Urinary bladder (tissue), 4 donors: ENCODE results near the gene AKAP8L. TPM values are rescaled to one million over a fixed set of nuclear protein-coding genes. Genes with fewer than 3 reads are reported as not detected.

Experiments used
- DNase-seq: peaks from one replicate; pipeline ENCODE4 v3.0.0-alpha.2; 2015; ENCODE audit errors: extremely low spot score
- H3K27ac ChIP-seq: one replicate; pipeline ENCODE4 v1.5.1; 2013; ENCODE audit warnings: low read depth, mild to moderate bottlenecking, moderate library complexity
- H3K36me3 ChIP-seq: one replicate; pipeline ENCODE4 v1.6.1; 2013; ENCODE audit warnings: mild to moderate bottlenecking, moderate library complexity; ENCODE audit not compliant: insufficient read depth
- H3K4me1 ChIP-seq: one replicate; pipeline ENCODE4 v1.6.1; 2013; ENCODE audit warnings: mild to moderate bottlenecking, moderate library complexity; ENCODE audit not compliant: insufficient read depth
- H3K4me3 ChIP-seq: one replicate; pipeline ENCODE4 v1.5.1; 2013; ENCODE audit warnings: low read depth, low read length
- WGBS: extraction: QIAGEN DNeasy Blood & Tissue Kit; methylation state at CpG from one replicate; pipeline ENCODE4 v1.1.7; 2013; 5-methylcytosine and 5-hydroxymethylcytosine counted together
- polyA plus RNA-seq: library from polyadenylated mRNA; stranded (reverse); fragments of 200-250 nt; gene quantifications from one replicate; pipeline ENCODE4 v1.2.3, GENCODE V29; 2013
- total RNA-seq: library from RNA; depleted of rRNA; stranded (reverse); fragments of >200 nt; gene quantifications from one replicate; pipeline ENCODE4 v1.2.3, GENCODE V29; 2014
- donor health status: healthy with polysubstance abuse.
- donor health status: healthy.

The AKAP8L gene
- total and polyA plus RNA-seq, 2 donors, result 57.3 TPM

DNA sequence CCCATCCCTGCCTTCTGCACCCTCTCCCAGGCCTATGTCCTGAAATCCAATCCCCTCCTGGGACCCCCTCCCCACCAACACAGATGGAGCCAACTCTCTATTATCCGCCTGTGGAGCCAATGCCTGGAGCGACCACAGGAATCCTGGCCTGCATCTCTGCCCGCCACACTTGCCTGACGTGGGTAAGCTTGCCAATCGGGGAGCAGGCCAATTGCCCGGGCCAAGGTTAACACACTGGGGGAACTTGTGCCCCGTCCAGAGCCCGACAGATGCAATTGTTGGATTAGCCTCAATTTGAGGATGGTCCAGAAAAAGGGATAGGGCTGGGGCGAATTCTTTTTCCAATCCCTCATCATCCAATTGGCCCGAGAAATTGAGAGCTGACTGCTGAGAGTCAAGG, 25.1 kb upstream of the AKAP8L start:
- Histone ChIP-seq H3K4me3 (no peak overlapping the region), H3K27ac (no peak overlapping the region), H3K36me3 (no peaks in the 10 kb centered on the region), H3K4me1 (no peaks in the 10 kb centered on the region)
- 82% methylated on average over 10 of the region's 10 CpGs for WGBS
- DNase-seq, result no peak

DNA sequence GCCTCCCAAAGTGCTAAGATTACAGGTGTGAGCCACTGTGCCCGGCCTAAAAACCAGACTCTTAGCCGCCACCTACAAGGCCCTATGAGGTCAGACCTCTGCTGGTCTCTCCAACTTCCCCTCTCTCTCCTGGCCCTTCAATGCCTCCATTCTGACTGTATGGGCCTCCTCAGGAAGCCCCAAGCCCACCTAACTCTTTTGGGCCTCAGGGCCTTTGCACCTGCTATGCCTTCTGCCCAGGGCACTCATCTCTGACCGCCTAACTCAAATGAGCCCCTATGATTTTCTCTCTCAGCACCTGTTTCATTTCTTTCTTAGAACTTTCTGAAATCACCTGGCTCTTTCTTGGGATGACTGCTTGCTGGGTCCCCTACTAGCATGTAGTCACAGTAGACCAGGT, 24.5 kb upstream of the AKAP8L start:
- Histone ChIP-seq H3K36me3 (no peaks in the 10 kb centered on the region), H3K27ac (no peak overlapping the region), H3K4me3 (no peak overlapping the region), H3K4me1 (no peaks in the 10 kb centered on the region)
- 90% methylated on average over 3 of the region's 3 CpGs for WGBS
- no peak for DNase-seq

DNA sequence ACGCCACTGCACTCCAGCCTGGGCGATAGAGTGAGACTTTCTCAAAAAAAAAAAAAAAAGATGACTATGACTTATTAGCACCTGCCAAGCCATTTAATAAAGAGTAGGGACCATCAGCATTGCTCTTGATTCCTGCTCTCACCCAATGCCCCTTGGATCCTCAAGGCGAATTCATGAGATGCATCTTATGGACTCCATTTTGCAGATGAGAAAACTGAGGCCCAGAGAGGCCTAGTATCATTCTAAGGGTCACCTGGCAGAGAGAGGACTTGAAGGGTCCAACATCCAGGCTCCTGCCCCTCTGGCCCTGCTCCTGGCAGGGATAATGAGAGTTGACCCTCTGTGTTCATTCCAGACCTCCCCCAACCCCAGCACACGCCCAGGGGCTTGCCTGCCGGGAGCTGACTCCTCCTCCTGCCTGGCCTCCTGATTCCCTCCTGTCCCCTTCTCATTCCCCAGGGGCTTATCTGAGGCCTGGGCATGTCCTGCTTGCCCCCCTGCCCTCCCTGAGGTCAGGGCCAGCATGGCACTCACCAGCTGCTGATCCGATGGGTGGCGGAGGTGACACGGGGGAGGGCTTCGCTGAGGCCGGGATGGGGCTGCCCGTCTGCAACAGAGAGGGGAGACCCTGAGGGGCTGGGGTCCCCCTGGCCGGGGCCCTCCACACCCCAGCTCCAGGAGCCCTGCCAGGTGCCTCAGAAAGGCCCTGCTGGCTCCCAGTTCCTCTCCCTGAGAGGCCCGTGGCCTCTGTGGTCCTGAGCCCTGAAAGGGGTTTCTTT, 23.5 kb upstream of the AKAP8L start:
- Histone ChIP-seq H3K4me1 (no peaks in the 10 kb centered on the region), H3K27ac (no peak overlapping the region), H3K4me3 (no peak overlapping the region), H3K36me3 (no peaks in the 10 kb centered on the region)
- no peak for DNase-seq
- WGBS, result 84% methylated on average over 13 of the region's 13 CpGs

DNA sequence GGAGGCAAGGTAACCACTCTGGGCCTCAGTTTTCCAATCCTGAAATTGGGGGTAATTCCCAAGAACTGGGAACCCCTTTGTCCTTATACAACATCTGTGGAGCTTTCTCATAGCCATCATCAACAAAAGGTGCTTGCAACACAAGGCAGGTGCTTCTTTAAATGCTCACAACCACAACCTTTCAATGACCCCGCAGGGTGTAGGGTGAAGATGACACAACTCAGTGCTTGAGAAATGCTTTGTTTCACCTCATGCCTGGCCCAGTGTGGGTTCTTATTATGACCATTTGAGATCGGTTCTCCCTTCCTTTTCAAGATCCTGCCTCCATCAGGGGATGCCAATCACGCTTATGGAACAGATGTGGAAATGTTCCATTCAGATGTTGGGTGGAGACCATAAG, 22.5 kb upstream of the AKAP8L start:
- no peaks in the 10 kb centered on the region for H3K36me3 ChIP-seq
- no peak overlapping the region for H3K27ac ChIP-seq
- no peak for DNase-seq
- no peak overlapping the region for H3K4me3 ChIP-seq
- H3K4me1 ChIP-seq, result no peaks in the 10 kb centered on the region
- WGBS, result 91% methylated on average over 3 of the region's 3 CpGs

DNA sequence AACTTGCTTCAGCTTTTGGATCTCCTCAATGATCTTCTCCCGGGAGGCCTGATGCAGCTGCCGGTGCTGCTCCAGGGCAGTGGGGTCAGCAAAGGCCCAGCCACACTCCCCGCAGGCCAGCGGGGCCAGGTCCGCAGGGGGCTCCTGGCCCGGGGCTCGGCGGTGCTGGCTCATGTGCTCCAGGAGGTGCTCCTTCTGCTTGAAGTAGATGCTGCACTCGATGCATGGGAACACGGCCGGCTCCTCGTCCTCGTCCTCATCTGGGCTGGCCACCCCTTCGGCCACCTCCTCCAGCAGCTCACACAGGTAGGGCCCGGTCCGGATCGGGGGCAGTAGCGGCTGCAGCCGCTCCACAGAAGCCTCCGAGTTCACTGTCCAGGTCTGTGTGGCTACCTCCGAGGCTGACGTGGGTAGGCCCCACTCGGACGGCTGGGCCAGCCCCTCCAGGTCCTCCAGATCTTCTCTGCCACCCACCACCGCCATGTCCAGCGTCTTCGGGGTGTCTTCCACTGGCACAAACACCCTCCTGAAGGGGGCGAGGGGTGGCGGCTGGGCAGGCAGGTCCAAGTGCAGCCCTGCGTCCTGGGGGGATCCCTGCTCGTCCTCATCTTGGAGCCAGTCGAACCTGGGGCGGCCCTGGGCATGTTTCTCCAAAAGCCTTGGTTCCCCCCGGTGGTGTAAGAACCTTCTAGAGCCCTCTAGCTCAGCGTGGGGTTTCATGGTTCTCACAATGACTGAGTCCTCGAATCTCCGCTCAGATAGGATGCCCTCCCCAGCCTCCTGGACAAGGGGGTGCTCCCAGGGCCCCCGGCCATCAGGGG, 21.2 kb upstream of the AKAP8L start:
- 93% methylated on average over 38 of the region's 38 CpGs for WGBS
- Histone ChIP-seq H3K27ac (no peak overlapping the region), H3K4me1 (no peaks in the 10 kb centered on the region), H3K4me3 (no peak overlapping the region), H3K36me3 (no peaks in the 10 kb centered on the region)
- DNase-seq, result no peak

DNA sequence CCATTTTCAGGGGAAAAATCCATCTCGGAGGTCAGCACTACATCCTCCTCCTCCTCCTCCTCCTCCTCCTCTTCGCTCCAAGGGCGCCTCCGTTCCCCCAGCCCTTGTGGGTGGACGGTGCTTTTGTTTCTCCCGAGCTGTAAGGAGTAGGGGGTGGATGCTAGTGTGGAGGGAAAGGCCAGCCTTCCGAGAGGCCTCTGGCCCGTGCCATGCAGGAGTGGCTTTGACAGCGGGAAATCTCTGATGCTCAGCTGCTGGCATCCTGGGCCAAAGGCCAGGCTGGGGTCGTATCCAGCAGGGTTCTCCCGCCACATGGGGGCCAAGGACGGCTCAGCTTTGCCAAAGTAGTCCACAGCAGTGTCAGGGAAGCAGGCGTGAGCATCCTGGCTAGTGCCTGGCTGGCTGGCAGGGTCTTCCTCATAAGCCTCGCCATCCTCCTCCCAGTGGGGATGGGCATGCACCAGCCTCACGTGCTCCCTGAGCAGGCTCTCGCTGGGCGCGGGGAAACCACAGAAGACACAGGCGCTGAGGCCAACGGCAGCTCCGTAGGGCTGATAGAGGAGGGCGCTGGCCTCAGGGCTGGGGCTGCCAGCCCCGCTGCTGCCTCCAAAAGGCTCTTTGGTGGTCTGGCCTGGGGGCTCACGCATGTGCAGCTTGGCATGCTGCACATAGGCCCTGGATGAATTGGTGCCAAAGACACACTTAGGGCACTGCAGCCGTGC, 20.5 kb upstream of the AKAP8L start:
- no peak for DNase-seq
- H3K4me3 ChIP-seq, result no peak overlapping the region
- no peak overlapping the region for H3K27ac ChIP-seq

DNA sequence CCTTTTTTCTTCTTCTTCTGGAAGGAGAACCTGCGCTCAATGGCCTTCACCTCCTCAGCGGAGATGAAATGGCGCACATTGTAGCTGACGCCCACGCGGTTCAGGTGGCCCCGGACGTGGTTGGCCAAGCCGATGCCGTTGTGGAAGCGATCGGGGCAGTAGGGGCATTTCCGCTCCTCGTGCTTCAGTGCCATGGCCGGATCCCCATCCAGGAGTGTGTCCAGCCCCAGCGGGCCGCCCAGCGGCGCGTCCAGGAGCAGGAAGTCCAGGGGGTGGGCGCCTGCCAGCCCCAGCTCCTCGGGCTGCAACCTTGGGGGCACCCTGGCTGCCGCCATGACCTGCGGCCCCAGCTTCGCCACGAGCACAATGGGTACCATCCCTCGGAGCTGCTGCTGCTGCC, 19.8 kb upstream of the AKAP8L start:
- H3K27ac ChIP-seq, result no peak overlapping the region
- no peaks in the 10 kb centered on the region for H3K36me3 ChIP-seq
- WGBS, result 95% methylated on average over 27 of the region's 27 CpGs
- no peak overlapping the region for H3K4me3 ChIP-seq
- DNase-seq, result no peak
- H3K4me1 ChIP-seq, result no peaks in the 10 kb centered on the region

More for the DNA sequence above, 20.5 kb upstream of the AKAP8L start:
- 85% methylated on average over 25 of the region's 25 CpGs for WGBS
- Histone ChIP-seq H3K4me1 (no peaks in the 10 kb centered on the region), H3K36me3 (no peaks in the 10 kb centered on the region)

DNA sequence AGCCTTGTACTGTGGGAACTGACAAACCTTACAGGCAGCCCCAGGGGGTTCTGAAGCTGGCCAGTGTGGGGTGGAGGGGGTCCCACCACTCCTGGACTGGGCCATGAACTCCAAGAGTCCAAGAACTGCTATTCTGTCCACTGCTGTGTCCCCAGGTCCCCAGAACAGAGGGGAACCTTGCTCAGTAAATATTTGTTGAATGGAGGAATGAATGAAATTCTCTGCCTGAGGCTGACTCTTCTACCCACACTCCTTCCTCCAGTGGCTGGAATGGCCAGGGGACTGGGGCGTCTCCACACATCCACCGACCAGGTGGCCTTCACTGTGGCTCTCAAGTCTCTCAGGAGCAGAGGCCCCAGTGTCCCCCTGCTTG, 19.3 kb upstream of the AKAP8L start:
- no peak overlapping the region for H3K4me3 ChIP-seq
- DNase-seq, result no peak
- no peak overlapping the region for H3K27ac ChIP-seq
- no peaks in the 10 kb centered on the region for H3K36me3 ChIP-seq
- WGBS, result 94% methylated on average over 2 of the region's 2 CpGs
- H3K4me1 ChIP-seq, result no peaks in the 10 kb centered on the region

DNA sequence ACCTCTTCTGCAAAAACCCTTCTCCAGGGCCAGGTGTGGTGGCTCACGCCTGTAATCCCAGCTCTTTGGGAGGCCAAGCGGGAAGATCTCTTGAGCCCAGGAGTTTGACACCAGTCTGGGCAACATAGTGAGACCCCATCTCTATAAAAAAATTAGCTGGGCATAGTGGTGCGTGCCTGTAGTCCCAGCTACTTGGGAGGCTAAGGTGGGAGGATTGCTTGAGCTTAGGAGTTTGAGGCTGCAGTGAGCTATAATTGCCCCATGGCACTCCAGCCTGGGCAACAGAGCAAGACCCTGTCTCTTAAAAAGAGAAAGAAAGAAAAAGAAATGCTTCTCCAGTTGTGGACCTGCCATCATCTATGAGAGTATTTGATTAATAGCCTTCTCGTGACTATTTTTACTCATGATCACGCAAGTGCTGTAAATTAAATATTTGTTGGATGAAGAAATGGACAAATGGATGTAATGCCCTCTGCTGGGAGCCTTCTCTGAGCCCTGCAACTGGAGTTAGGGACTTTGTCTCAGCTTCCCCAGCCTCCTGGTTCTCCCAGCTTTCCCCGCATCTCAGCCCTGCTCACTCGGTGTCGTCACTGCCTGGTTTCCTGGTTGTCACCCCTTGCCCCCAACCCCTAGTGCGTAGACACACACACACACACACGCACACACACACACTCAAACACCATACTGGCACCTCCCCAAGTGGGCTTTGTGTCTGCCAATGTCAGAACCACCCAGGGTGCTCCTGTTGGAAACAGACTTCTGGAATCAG, 18.8 kb upstream of the AKAP8L start:
- Histone ChIP-seq H3K36me3 (no peaks in the 10 kb centered on the region), H3K4me1 (no peaks in the 10 kb centered on the region), H3K4me3 (no peak overlapping the region), H3K27ac (no peak overlapping the region)
- WGBS, result 72% methylated on average over 10 of the region's 10 CpGs
- no peak for DNase-seq

DNA sequence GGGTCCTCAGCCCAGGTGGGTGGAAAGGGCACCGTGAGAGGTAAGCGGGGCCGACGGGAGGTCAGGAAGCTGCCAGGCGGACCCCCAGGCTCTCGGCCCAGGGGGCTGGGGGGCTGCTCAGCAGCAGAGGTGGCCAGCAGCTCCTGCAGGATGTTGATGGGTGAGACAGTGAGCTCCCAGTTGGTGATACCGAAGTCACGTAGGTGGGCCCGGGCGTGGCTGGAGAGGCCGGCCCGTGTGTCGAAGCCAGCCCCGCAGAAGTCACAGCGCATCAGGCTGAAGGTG, 18.0 kb upstream of the AKAP8L start:
- DNase-seq, result no peak
- Histone ChIP-seq H3K27ac (no peak overlapping the region), H3K36me3 (no peaks in the 10 kb centered on the region), H3K4me3 (no peak overlapping the region), H3K4me1 (no peaks in the 10 kb centered on the region)
- WGBS, result 88% methylated on average over 15 of the region's 15 CpGs

DNA sequence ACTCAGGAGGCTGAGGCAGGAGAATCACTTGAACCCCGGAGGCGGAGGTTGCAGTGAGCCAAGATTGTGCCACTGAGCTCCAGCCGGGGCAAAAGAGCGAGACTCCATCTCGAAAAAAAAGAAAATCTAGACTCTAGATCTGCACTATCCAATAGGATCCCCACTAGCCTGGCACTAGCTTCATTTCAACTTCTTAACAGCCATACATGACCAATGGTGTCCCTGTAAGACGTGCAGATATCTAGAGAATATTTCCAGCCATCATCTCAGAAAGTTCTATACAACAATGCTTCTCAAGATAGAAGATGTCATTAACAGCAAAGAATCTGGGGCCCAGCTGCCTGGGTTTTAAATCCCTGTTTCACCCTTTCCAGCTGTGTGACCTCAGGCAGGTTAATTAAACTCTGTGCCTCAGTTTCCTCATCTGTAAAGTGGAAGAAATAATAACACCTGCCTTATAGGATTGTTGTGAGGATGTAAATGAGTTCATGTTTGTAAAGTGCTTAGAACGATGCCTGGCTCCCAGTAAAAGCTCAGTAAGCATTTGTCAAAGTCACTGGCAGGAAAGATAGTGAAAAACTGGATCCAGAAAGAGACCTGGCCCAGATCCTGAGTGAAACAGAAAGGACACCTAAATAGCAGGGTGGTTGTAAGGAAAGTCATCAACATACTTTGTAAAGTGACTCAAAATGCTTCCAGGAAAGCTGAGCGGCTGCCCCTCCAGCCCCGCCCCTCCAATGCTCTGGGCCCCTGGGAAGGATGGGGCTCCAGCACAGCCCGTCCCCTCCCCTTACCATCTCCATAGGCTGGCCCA, 17.4 kb upstream of the AKAP8L start:
- H3K4me3 ChIP-seq, result no peak overlapping the region
- H3K36me3 ChIP-seq, result no peaks in the 10 kb centered on the region
- DNase-seq, result no peak
- H3K4me1 ChIP-seq, result no peaks in the 10 kb centered on the region
- no peak overlapping the region for H3K27ac ChIP-seq
- whole genome bisulfite sequencing, result 88% methylated on average over 10 of the region's 10 CpGs

DNA sequence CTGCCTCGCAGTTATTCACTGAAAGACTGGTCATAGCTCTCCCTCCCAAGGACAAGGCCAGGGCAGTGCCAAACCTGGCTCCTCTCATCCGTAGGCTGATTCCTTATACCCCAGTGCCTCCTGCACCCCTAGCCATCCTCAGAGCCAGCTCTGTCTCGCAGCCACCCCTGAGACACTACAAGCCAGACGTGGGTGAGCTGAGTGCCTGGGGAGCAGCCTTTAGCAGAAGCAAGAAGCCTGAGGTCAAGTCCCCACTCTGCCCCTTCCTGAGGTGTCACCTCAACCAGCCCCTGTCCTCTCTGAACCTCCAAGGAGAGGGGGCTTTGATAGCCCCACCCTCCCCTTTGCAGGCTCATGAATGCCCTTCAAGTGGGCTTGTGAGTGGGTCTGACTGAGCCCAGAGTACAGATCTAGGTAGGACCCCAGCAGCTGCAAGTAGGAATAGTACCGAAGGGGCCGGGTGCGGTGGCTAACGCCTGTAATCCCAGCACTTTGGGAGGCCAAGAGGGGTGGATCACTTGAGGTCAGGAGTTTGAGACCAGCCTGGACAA, 14.8 kb upstream of the AKAP8L start:
- DNase-seq, result no peak
- 69% methylated on average over 8 of the region's 8 CpGs for WGBS
- Histone ChIP-seq H3K27ac (no peak overlapping the region), H3K4me1 (no peaks in the 10 kb centered on the region), H3K36me3 (no peaks in the 10 kb centered on the region), H3K4me3 (peak overlapping the region; percentile 93)
